Measurements from ENCODE around the gene AP5S1. TPM values are rescaled to one million over a fixed set of nuclear protein-coding genes. Genes with fewer than 3 reads are reported as not detected.

AP5S1 gene
- total and polyA plus RNA-seq, 2 of the 4 experiments (the other 2 are of a cell fraction) = 10.1 to 11.7 TPM

GRCh38 chr20:3787324-3788014 is 32.9 kb upstream of the AP5S1 start (continued):
- TF ChIP-seq CEBPB (IDR thresholded peaks at IDR 0.05; ENCODE audit: low read depth, low read length) = no peak
- no peak for TF ChIP-seq MAZ (IDR thresholded peaks at IDR 0.05; ENCODE audit: borderline replicate concordance, low read depth, low read length)

- Histone ChIP-seq H3K9me1 (ENCODE audit: insufficient read depth, low read length) (peaks cover 12% of the 10 kb centered on the region), H3K14ac (replicated peaks; ENCODE audit: low read depth, low read length) (no peak overlapping the region), H4K20me1 (ENCODE audit: insufficient read depth, low read length) (peaks cover 24% of the 10 kb centered on the region), H3K36me3 (ENCODE audit: control insufficient read depth, insufficient read depth, low read length) (peaks cover 7% of the 10 kb centered on the region), H4K5ac (ENCODE audit: low read depth, low read length) (no peak overlapping the region), H4K91ac (ENCODE audit: insufficient read depth, low read depth, low read length) (no peak overlapping the region), H2BK15ac (ENCODE audit: low read depth, low read length) (no peak overlapping the region), H3K9ac (ENCODE audit: low read depth, low read length) (no peak overlapping the region), H2BK5ac (ENCODE audit: low read depth, low read length, poor library complexity, severe bottlenecking) (no peak overlapping the region), H3K23ac (ENCODE audit: low read depth, low read length) (no peak overlapping the region), H2BK120ac (ENCODE audit: low read depth, low read length) (no peak overlapping the region), H2BK20ac (ENCODE audit: low read depth, low read length) (no peak overlapping the region), H3K18ac (ENCODE audit: low read depth, low read length) (no peak overlapping the region), H3K79me1 (ENCODE audit: low read depth in 1 of 2, low read length in 2 of 2) (peaks cover 5 to 21% of the 10 kb centered on the region in 2 experiments; a peak in 3 of 4 replicates), H3K9me3 (ENCODE audit: control insufficient read depth, insufficient read depth, low read length) (no peaks in the 10 kb centered on the region), H2AK9ac (replicated peaks; ENCODE audit: low read depth, low read length, poor library complexity) (no peak overlapping the region), H3K4me3 (ENCODE audit: insufficient read depth, low read depth, low read length) (no peak overlapping the region), H3K4ac (ENCODE audit: low read depth, low read length) (no peak overlapping the region), H2AFZ (replicated peaks; ENCODE audit: low read length, poor library complexity) (peak overlapping the region; percentile 4), H3K27ac (ENCODE audit: insufficient read depth, low read length) (no peak overlapping the region), H3K4me2 (ENCODE audit: low read depth, low read length) (no peak overlapping the region), H3K56ac (ENCODE audit: extremely low read depth, insufficient read depth, low read length) (no peak overlapping the region), H4K8ac (ENCODE audit: low read depth in 2 of 2, low read length in 2 of 2) (no peak overlapping the region), H3K27me3 (ENCODE audit: control insufficient read depth, insufficient read depth, low read length) (no peaks in the 10 kb centered on the region), H3K4me1 (ENCODE audit: control insufficient read depth, insufficient read depth, low read length) (peaks cover 16% of the 10 kb centered on the region), H2AK5ac (ENCODE audit: low read depth, low read length) (no peak overlapping the region)
- intact Hi-C loops (cut with micrococcal nuclease) (loop anchor here (5.0 kb wide), 1 partner anchor 226 kb away; no protein-coding TSS in a partner anchor), in situ Hi-C loops (cut with MboI; ENCODE audit: low sequenced_read_pairs) (loop anchor here (10.0 kb wide), 1 partner anchor 296 kb away; no protein-coding TSS in a partner anchor), dilution Hi-C loops (cut with HindIII; ENCODE audit: low sequenced_read_pairs, unreplicated experiment) (no loop called here)
- DNase-seq (no peak), ATAC-seq (ENCODE audit: low read depth) (no peak)
- ChIA-PET CTCF (interaction anchor here (1.4 kb wide), 1 partner anchor 29 kb away, joined by 4 read pairs; no protein-coding TSS in a partner anchor), POLR2A (ENCODE audit: unreplicated experiment) (interaction anchor here (0.7 kb wide), 1 partner anchor 91 kb away, joined by 5 read pairs; no protein-coding TSS in a partner anchor)
- WGBS, 2 experiments (ENCODE audit: extremely low coverage in 2 of 2, insufficient read length in 1 of 2) = 67% methylated on average over 3 of the region's 4 CpGs; no CpG with 5 or more reads in 1 of the 2 experiments
- BruUV-seq (replicated peaks) = no TSS peak
- TF ChIP-seq MAZ (IDR thresholded peaks at IDR 0.05; ENCODE audit: borderline replicate concordance, low read depth, low read length) = no peak
- TF ChIP-seq FOS (IDR thresholded peaks at IDR 0.05; ENCODE audit: low read depth, low read length) = no peak
- TF ChIP-seq POLR2A (IDR thresholded peaks at IDR 0.05; ENCODE audit: low read depth, low read length) = no peak
- no peak for TF ChIP-seq NFE2L2 (IDR thresholded peaks at IDR 0.05; ENCODE audit: low read depth, low read length)
- TF ChIP-seq RFX5 (IDR thresholded peaks at IDR 0.05; ENCODE audit: low read depth, low read length) = no peak
- TF ChIP-seq USF2 (IDR thresholded peaks at IDR 0.05; ENCODE audit: low read depth, low read length) = no peak
- no peak for TF ChIP-seq RAD21 (IDR thresholded peaks at IDR 0.05; ENCODE audit: low read length)
- TF ChIP-seq, protein P1, sequence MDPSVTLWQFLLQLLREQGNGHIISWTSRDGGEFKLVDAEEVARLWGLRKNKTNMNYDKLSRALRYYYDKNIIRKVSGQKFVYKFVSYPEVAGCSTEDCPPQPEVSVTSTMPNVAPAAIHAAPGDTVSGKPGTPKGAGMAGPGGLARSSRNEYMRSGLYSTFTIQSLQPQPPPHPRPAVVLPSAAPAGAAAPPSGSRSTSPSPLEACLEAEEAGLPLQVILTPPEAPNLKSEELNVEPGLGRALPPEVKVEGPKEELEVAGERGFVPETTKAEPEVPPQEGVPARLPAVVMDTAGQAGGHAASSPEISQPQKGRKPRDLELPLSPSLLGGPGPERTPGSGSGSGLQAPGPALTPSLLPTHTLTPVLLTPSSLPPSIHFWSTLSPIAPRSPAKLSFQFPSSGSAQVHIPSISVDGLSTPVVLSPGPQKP (IDR thresholded peaks at IDR 0.05; ENCODE audit: borderline replicate concordance, low read depth, low read length) = no peak
- TF ChIP-seq MXI1 (IDR thresholded peaks at IDR 0.05; ENCODE audit: borderline replicate concordance, low read depth, low read length) = no peak
- TF ChIP-seq, protein P2, sequence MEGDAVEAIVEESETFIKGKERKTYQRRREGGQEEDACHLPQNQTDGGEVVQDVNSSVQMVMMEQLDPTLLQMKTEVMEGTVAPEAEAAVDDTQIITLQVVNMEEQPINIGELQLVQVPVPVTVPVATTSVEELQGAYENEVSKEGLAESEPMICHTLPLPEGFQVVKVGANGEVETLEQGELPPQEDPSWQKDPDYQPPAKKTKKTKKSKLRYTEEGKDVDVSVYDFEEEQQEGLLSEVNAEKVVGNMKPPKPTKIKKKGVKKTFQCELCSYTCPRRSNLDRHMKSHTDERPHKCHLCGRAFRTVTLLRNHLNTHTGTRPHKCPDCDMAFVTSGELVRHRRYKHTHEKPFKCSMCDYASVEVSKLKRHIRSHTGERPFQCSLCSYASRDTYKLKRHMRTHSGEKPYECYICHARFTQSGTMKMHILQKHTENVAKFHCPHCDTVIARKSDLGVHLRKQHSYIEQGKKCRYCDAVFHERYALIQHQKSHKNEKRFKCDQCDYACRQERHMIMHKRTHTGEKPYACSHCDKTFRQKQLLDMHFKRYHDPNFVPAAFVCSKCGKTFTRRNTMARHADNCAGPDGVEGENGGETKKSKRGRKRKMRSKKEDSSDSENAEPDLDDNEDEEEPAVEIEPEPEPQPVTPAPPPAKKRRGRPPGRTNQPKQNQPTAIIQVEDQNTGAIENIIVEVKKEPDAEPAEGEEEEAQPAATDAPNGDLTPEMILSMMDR (conservative IDR thresholded peaks at IDR 0.05; ENCODE audit: low read depth, low read length) = no peak
- no peak for TF ChIP-seq SMC3 (IDR thresholded peaks at IDR 0.05; ENCODE audit: low read depth, low read length)
Observed at GRCh38 chr20:3788685-3789155, 31.6 kb upstream of the AP5S1 start.

Measured in IMR-90 (cell line).